MV-4-11 (cell line): Measurements from ENCODE around the gene DBF4B.
"Not testable (repeated sequence)": the region's sequence is repeated elsewhere in the genome, so short reads cannot be mapped to it uniquely, and the experiment has no call there.

Experiments used
- DNase-seq: peaks from one replicate; lab custom pipeline; 2025; lab: John Stamatoyannopoulos, UW

DBF4B gene

DNA sequence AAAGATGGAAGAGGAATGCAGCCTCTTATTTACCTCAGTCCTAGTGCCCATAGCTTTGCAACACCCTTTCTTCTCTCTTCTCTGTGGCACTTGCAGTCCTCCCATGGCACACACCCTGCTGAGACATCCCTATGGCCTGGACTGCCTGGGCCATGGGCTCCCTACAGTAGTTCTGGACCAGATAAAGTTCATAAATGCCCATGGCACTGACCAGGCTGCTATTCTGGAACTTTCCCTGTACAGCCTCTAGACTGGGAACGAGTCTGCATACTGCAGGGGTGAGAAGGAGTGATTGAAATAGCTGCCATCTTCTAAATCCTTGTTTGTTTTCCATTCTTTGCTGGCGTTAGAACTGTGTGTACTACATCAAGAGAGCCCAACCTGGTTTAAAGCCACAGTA, 25.8 kb downstream of the DBF4B start:
- DNase-seq = no peak

DNA sequence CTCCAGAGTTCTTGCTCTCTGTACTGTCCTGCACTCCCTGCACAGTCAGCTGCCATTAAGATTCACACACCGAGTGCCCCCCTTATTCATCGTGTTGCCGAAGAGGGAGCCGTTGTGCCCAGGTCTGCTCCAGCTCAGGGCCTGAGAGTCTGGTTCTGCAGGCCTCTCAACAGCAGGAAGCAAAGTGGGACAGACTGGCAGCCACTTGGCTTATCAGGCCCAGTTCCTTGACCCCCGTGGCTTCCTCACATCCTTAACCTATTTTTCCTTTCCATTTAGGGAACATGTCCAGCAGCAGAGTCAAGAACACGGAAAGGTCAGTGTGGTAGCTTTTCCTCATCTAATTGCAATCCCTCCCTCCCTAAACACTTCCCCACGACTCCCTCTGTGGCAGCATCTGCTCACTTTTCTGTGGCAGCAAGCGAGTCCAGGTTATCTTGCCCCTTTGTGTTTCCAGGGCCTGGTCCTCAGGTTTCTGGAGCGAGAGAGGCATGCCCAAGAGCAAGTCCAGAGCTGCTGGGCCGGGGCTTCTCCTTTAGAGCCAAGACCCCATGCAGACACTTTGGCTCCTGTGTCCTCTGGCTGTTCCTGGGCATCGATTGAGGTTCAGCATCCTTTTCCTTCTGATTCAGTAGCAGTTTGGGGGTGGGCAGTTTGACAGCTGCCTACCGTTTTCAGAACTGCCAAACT, 28.2 kb downstream of the DBF4B start:
- DNase-seq = no peak

DNA sequence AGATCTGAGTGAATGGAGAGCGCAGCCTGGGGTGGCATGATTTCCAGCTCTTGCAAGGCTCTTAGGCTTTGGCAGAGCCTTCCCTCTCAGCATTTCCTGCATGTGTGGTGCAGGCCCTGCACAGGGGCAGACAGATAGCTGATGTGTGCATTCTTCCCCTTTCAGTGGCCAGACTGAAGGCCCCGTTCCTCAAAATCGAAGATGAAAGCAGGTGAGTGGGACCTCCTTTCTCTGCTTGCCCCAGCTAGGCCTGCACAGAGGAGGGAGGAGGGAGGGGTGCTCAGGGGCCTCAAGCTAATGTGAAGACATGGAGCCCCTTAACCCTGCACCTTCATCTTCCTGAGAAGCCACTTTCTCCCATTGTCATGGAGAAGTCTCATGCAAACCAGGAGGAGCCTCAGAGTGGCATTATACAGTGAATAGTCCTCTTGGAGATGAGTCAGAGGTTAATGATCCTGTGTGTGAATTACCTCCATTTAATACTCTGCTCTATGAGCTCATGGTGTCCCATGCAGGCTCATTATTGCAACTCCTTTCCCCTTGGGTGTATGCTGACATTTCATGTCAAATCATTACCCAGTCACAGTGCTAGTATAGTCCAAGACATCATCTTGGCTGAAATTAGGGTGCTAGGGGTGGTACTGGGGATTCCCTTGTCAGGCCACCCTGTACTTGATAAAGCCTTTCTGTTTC, 29.9 kb downstream of the DBF4B start:
- no peak for DNase-seq

DNA sequence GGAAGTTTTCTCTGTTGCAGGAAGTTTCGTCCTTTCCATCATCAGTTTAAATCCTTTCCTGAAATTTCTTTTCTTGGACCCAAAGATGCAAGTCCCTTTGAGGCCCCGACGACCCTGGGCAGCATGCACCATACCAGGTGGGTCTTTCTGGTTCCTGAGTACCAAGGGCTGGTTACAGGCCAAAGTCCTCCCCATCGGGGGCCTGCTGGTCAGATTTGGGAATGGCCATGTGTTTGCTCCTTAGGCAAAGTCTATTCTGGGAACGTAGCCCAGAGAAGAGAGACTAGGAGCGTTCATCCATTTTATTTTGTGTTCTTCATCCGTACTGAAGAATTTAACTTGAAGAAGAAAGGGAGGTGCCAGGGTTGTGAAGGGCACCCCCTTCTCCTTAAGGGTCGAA, 32.9 kb downstream of the DBF4B start:
- no peak for DNase-seq

DNA sequence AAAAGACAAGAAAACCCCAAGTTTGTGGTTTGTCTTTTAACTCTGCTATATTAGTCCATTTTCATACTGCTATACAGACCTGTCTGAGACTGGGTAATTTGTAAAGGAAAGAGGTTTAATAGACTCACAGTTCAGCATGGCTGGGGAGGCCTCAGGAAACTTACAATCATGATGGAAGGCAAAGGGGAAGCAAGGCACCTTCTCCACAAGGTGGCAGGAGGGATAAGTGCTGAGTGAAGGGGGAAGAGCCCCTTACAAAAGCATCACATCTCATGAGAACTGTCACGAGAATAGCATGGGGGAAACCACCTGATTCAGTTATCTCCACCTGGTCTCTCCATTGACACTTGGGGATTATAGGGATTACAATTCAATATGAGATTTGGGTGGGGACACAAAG, 36.8 kb downstream of the DBF4B start:
- DNase-seq = no peak

DNA sequence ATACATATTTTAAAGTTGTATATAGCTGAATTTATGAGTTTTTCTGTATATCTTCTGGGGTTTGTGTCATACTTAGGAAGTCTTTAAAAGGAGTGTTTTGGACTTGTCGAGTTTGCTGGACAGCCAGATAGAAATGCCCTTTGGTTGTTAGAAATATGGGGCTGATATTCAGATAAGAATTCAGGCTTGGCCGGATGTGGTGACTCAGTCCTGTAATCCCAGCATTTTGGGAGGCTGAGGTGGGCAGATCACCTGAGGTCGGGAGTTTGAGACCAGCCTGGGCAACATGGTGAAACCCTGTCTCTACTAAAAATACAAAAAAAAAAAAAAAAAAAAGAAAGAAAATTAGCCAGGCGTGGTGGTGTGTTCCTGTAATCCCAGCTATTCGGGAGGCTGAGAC, 37.3 kb downstream of the DBF4B start:
- DNase-seq = not testable (repeated sequence)

DNA sequence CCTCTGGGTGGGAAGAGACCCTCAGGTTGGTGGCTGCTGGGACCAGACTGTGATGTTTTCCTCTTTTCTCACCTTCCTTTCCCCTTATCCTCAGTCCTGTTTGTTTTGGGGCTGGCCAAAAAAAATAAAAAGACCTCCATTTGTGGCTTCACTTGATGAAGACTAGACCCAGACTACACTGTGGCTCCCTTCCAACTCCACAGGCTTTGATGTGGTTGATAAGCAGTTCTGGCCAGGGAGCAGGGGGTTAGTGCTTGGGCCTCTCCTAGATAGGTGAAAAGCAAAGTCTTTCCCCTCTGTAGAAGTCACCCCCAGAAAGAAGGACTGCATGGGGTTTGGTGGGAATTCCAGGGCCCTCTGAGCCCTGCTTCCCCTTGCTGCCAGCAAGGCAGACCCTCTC, 39.1 kb downstream of the DBF4B start:
- DNase-seq = no peak

DNA sequence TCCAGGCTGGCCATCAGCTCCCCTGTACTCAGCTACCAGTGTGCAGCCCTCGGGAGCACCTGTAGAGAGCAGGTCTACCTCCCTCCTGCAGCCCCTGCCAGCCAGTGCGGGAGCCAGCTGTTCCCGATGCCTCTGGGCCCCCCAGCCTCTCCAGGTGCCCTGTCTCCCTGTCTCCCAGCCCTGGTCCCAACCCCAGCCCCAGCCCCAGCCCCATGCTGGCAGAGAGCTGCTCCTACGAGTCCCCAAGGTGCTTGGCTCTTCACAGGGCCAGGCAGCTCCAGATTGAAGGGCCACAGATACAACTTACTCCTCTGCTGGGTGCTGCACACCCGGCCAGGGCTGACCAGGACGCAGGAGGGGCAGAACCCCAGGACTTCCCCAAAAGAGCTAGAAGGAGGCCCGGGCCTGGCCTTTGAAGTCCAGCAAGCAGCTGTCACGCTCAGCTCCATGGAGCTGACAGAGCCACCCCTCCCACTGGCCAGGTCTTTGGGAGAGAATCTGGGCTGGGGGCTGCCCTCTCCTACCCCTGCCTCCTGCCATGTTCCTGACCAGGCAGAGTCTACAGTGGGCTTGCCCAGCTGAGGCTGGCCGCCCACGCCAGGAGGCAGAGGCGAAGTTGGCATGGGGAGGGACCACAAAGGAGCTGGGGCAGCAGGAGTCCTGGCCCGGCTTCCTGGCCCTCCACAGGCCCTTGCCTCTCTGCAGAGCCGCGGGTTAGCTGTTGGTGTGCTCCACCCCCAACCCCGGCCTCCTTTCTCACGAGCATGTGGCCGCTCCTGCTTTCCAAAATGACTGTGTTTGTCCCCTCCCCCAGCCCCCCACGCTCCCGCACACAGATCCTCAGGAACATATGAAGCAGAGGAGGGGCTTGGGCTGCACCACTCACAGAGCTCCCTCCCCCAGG, 40.9 kb downstream of the DBF4B start:
- no peak for DNase-seq

DNA sequence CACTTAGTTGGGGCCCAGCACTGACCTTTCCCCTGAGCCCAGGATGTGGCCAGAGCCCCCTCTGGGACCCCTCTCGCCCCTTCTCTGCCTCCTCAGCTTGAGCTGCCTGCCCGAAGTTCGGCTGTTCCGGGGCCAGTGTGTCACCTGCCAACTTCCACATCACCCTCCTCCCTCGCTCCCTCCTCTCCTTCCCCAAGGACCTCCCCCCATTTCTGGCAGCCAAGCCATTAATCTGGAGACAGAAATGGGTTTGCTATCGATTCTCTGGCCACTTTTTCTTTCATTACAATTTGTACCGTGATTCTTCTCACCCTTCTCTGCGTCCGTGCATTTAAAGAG, 41.5 kb downstream of the DBF4B start:
- DNase-seq = no peak

DNA sequence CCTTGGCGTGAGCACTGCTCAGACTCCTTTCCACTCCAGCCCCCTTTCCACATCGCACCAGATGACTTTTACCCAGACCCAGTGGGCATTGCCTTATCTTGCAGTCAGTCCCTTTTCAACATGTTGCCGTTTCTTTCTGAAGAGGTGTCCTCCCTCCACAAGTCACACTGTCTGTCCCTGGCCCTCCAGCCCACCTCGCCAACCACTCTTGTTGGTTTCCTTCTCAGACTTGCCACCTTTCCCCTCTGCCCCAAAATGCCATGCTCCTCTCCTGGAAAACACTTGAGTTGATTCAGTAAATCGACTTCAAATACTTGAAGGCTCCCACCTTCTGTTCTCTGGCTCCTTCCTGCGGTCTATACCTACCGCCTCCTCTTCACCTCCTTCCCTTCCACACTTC, 42.9 kb downstream of the DBF4B start:
- no peak for DNase-seq

DNA sequence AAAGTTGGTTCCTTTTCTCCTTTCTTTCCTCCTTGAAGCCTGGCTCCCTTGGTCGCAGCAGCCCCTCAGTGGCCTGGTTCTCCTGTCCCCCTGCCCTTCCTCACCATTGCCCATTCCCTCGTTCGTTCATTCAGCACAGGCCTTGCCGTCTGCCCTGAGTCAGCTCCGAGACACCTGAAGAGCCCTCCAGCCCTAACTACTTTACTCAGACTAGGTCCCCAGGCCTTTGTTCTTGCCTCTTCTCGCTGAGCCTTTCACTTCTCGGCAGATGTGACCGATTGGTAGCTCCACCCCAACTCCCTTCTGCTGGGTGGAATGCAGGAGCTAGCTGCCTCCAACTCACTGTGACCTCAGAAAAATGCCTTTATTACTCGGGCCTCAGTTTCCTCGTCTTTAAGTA, 43.3 kb downstream of the DBF4B start:
- DNase-seq = no peak

DNA sequence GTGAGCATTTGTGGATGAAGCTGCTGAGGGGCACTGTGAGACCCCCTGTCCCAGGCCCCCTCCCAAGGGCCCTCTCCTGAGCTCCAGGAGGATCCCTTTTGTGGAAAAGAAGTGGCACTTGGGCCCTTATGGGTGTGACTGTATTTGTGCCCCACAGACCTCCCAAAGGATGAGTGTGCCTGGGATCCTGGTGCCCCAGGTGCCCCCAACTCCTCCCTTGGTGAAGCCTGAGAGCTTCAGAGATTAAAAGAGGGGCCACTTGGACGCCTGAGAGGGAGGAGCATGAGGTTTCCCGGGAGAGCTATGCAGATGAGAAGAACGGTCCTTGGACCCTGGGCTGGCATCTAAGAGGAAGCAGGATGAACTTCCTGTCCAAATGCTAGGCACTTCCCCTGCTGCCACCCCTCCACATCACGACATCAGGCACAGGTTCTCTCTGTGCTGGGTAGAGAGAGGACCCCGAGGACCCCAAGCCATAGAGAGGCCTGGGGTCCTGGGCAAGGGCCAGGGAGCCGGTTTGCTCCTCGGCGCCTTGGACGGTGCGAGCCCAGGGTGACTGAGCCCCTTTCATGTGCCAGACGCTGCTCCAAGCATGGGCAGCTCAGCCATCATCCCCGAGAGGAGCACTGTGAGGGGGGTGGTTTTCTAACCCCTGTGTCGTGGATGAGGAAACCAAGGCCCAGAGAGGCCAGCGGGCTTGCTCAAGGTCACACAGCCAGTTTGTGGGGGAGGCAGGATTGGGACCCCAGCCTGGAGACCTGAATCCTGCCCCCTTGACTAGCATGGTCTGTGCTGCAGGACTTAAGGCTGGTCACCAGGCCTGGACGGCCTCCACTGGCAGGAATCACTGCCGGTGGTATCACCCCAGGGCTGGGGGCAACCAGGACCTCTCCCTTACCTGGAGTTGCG, 44.7 kb downstream of the DBF4B start:
- DNase-seq = no peak

DNA sequence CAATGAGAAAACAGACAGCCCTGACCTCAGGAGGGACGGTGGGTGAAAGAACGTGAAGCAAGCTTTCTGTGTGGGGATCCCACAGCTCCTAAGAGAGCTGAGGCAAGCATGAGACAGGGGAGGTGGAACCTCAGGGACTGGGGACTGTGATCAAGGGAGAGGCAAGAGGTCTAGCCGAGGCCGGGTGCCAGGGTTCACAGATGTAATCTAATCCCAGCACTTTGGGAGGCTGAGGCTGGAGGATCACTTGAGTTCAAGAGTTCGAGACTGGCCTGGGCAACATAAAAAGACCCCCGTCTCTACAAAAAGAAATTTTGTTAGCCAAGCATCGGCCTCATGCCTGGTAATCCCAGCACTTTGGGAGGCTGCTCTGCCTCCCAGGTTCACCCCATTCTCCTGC, 45.8 kb downstream of the DBF4B start:
- no peak for DNase-seq

DNA sequence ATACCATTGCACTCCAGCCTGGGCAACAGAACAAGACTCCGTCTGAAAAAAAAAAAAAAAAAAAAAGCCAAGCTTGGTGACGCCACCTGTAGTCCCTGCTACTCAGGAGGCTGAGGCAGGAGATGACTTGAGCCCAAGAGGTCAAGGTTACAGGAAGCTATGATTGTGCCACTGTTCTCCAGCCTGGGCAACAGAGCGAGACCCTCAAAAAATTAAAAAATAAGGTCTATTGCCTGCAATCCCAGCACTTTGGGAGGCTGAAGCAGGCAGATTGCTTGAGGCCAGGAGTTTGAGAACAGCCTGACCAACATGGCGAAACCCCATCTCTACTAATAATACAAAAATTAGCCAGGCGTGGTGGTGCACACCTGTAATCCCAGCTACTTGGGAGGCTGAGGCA, 46.7 kb downstream of the DBF4B start:
- not testable (repeated sequence) for DNase-seq

DNA sequence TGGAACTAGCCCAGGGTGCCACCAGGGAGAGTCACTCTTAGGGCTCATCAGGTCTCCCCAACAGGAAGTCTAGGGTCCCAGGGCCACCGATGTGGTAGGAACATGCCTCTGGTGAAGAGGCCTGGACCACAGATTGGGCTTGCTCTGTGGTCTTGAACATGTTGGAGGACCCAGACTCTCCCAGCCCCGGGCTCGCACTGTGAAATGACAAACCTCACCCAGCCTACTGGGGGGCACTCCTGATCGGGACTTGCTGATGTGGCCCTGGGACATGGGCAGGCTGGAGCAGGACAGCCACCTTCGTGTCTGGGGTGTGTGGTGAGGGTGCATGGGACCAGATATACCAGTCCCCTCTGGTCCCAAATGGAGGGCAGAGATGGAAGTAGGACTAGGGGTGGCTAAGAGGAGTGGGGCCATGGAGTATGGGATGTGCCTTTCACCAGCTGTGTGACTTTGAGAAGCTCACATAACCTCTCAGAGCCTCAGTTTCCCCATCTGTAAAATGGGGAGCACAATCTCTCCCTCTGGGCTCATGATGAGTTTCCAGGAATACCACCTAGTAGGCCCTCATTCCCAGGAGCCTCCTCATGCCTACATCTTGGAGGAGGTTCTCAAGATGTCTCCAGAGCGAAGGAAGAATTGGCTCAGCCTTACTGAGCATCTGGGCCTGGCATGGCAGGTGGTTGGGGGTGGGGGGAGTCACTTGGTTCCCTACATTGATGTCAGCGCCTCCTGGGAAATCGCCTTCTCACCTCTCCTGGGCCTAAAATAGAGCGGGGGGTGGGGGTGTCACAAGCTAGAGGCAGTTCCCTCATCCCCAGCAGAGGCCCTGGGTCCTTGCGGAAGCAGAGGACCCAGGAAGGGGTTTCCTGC, 48.8 kb downstream of the DBF4B start:
- no peak for DNase-seq

DNA sequence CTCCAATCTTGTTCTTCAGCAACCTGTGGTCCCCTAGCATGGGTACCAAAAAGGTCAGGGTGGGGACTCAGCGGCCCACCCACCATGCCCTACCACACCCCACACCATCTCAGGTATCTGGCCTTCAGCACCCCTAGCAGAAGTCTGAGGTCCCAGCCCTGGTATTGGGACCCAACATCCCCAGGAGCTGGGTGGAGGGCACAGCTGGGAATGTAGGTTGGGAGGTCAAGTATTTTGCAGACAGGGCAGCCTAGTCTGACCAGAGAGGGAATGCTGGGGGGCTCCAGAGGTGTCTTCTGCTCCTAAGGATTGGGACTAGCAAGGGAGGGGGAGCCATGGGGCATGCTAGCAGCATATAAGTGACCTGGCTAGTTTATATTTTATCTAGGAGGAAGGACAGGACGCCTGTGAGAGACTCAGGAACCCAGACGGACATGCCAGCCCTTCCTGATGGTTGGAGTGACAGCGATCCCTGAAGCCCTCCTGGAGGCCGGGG, 49.5 kb downstream of the DBF4B start:
- DNase-seq = no peak

DNA sequence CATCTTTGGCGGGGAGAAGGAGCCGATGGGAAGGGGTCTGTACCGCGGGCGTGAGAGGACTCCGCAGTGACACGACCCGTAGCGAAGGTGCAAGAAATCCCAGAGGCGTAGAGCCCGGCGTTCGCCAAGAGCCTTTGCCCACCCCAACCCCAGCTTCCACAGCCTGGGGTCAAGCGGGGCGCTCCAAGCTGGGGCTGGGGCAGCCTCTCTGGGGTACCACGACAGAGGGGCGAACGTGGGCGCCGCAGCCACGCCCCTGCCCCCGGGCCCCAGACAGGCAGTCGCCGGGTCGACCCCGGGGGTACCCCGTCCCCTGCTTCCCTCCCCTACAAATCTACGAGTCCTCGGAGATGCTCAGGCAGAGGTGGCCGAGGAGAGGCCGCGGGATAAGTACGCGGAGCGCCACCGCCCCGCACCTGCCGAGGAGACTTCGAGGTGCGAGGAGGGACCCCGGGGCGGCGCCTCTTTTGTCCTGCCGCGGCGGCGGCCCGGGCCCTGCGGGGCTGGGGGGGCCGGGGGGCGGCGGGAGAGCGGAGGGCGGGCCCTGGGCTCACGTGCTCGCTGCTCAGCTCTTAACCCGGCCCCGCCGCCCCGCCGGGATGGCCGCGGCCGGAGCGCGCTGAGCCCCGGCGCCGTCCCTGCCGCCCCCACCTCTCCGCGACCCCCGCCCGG, 50.1 kb downstream of the DBF4B start, which contains the start of gene ADAM11:
TSS of gene ADAM11 (plus strand) at position 575 of the 672 bp plus-strand sequence. CDS start 212 bp downstream, outside the sequence.
- DNase-seq = no peak

DNA sequence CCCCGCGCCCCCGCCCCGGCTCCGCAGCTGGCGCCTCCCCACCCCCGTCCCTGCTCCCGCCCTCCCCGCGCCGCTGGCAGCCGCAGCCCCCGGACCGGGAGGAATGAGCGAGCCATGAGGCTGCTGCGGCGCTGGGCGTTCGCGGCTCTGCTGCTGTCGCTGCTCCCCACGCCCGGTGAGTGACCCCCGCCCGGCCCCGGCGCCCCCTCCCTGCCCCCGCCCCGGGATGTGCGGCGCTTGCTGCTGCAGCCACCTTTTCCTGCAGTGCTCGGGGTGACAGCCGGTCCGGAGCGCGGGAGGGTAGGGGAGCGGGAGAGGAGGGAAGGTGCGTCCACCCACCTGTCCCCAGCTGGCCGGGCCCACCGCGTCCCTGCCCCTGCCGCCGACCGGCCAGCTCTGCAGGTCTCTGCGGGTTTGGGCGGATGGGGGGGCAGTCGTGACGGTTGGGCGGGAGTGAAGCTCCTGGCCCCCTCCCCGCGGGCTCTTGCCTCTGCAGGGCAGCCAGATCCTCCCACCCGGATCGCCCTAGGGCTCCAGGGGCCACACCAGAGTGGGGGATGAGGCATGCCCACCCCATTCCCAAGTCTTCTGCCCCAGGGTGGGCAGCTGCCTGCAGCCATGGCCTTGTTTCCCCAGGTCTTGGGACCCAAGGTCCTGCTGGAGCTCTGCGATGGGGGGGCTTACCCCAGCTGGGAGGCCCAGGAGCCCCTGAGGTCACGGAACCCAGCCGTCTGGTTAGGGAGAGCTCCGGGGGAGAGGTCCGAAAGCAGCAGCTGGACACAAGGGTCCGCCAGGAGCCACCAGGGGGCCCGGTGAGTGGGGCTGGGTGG, 50.8 kb downstream of the DBF4B start:
- no peak for DNase-seq

DNA sequence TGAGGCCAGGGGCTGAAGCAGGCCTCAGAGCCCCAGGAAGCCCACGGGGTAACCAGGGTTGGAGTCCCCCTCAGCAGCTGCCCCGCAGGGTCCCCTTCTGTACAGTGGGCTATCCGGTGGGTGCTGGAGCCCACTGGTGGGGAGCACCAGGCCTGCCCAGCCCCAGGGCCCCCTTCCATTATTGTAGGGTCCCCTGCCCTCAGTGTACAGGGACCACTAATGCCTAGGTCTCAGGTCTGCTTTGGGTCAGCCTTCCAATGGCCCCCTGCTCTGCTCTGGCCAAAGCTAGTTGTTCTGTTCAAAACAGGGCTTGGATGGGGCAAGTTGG, 51.4 kb downstream of the DBF4B start:
- DNase-seq = no peak
